Panc1 (cell line): ENCODE results near the gene CDH15. TPM values are rescaled to one million over a fixed set of nuclear protein-coding genes. Genes with fewer than 3 reads are reported as not detected.

Experiments used
- ATAC-seq: fragments of 200-7000 bp; cut with Tn5 transposase; 2 replicates; pipeline ENCODE4 v1.9.1; 2020; ENCODE audit warnings: mild to moderate bottlenecking, moderate library complexity
- BruUV-seq: library from RNA; stranded (reverse); fragments of 400-500 nt; replicated peaks from 2 replicates; lab custom pipeline; 2021; lab: Mats Ljungman, UMichigan
- CTCF ChIA-PET: fragments of 300-600 bp; sonication (Branson Sonifier 250); formaldehyde crosslinking; loops from one replicate; lab custom pipeline; 2022; ENCODE audit warnings: antibody characterized with exemption; lab: Charles Lee
- POLR2A ChIA-PET: fragments of 300-600 bp; sonication (Branson Sonifier 250); formaldehyde crosslinking; loops from one replicate; lab custom pipeline; 2022; ENCODE audit warnings: antibody characterized with exemption; lab: Charles Lee
- DNase-seq: peaks from one replicate; pipeline ENCODE4 v3.0.0-alpha.2; 2010; ENCODE audit warnings: low read depth, low spot score
- H3K27ac ChIP-seq: 2 replicates; pipeline ENCODE4 v1.5.1; 2011; ENCODE audit warnings: mild to moderate bottlenecking, low read length, inconsistent platforms
- H3K27me3 ChIP-seq: fragments of 200-500 bp; sonication (Bioruptor generic); 2 replicates; pipeline ENCODE4 v1.6.0; 2014; ENCODE audit warnings: low read length, inconsistent platforms; ENCODE audit not compliant: control insufficient read depth, insufficient read depth
- H3K36me3 ChIP-seq: fragments of 200-500 bp; sonication (Bioruptor generic); 2 replicates; pipeline ENCODE4 v1.5.1; 2014; ENCODE audit warnings: inconsistent platforms, mild to moderate bottlenecking, low read length, moderate library complexity; ENCODE audit not compliant: control insufficient read depth, insufficient read depth
- H3K4me1 ChIP-seq: 2 replicates; pipeline ENCODE4 v1.5.1; 2011; ENCODE audit warnings: inconsistent platforms, mild to moderate bottlenecking, low read length, moderate library complexity; ENCODE audit not compliant: control insufficient read depth, insufficient read depth
- H3K4me3 ChIP-seq, 2 experiments: 2 replicates each; pipeline ENCODE4 v1.5.1; 2011 to 2012; ENCODE audit warnings: low read depth in 2 of 2, low read length in 2 of 2, mild to moderate bottlenecking in 2 of 2, inconsistent platforms in 1 of 2, moderate library complexity in 1 of 2
- H3K9me3 ChIP-seq: fragments of 200-500 bp; sonication (Bioruptor generic); 2 replicates; pipeline ENCODE4 v1.5.1; 2014; ENCODE audit warnings: low read depth, mild to moderate bottlenecking, inconsistent platforms, low read length, moderate library complexity; ENCODE audit not compliant: control insufficient read depth, insufficient read depth
- CTCF ChIP-seq: fragments of 450-650 bp; IDR thresholded peaks from 2 replicates; pipeline ENCODE4 v1.5.1; 2017; ENCODE audit warnings: mild to moderate bottlenecking
- POLR2AphosphoS5 ChIP-seq: IDR thresholded peaks from 2 replicates; pipeline ENCODE4 v1.6.1; 2012; ENCODE audit warnings: mild to moderate bottlenecking, low read depth, low read length, moderate library complexity
- SIN3A ChIP-seq: IDR thresholded peaks from 2 replicates; pipeline ENCODE4 v1.6.1; 2012; ENCODE audit warnings: low read depth, mild to moderate bottlenecking, low read length, moderate library complexity, borderline replicate concordance; ENCODE audit not compliant: insufficient read depth
- TCF7L2 ChIP-seq: IDR thresholded peaks from 2 replicates; pipeline ENCODE4 v1.6.1; 2011; ENCODE audit warnings: mild to moderate bottlenecking, low read depth, low read length, inconsistent platforms
- in situ Hi-C: cut with HindIII; loops from 2 replicates; pipeline ENCODE4 v1.10.0; 2016; ENCODE audit warnings: low sequenced_read_pairs, low pct_unique_long_range_greater_than_20kb
- intact Hi-C: fragments of 100-400 bp; cut with micrococcal nuclease; formaldehyde crosslinking; loops from one replicate; pipeline ENCODE4 v1.10.0; 2022; ENCODE audit not compliant: unreplicated experiment
- total RNA-seq: library from RNA; stranded (reverse); gene quantifications from one replicate; pipeline ENCODE4 v1.2.1, GENCODE V29; 2021; ENCODE audit not compliant: unreplicated experiment
- TF ChIP-seq, protein P1 (sequence below), 2 experiments: IDR thresholded peaks; 2 replicates each; pipeline ENCODE4 v1.6.1; 2011 to 2012; ENCODE audit warnings: low read depth in 2 of 2, control low read depth in 1 of 2, low read length in 1 of 2, mild to moderate bottlenecking in 1 of 2, moderate library complexity in 1 of 2; ENCODE audit not compliant: insufficient read depth in 1 of 2

Gene CDH15
- total RNA-seq, 1 experiment from 2014 or later, result 0.51 TPM

GRCh38 chr16:89123001-89123830 lies 48.3 kb upstream of the CDH15 start:
- Histone ChIP-seq H3K36me3 (no peaks in the 10 kb centered on the region), H3K27me3 (no peaks in the 10 kb centered on the region), H3K4me3 (no peak overlapping the region), H3K27ac (no peak overlapping the region), H3K9me3 (no peaks in the 10 kb centered on the region), H3K4me1 (no peaks in the 10 kb centered on the region)
- POLR2A ChIA-PET, result no interaction called here
- no peak for DNase-seq
- no peak for ATAC-seq
- in situ Hi-C loops, result no loop called here
- TF ChIP-seq, protein P1, sequence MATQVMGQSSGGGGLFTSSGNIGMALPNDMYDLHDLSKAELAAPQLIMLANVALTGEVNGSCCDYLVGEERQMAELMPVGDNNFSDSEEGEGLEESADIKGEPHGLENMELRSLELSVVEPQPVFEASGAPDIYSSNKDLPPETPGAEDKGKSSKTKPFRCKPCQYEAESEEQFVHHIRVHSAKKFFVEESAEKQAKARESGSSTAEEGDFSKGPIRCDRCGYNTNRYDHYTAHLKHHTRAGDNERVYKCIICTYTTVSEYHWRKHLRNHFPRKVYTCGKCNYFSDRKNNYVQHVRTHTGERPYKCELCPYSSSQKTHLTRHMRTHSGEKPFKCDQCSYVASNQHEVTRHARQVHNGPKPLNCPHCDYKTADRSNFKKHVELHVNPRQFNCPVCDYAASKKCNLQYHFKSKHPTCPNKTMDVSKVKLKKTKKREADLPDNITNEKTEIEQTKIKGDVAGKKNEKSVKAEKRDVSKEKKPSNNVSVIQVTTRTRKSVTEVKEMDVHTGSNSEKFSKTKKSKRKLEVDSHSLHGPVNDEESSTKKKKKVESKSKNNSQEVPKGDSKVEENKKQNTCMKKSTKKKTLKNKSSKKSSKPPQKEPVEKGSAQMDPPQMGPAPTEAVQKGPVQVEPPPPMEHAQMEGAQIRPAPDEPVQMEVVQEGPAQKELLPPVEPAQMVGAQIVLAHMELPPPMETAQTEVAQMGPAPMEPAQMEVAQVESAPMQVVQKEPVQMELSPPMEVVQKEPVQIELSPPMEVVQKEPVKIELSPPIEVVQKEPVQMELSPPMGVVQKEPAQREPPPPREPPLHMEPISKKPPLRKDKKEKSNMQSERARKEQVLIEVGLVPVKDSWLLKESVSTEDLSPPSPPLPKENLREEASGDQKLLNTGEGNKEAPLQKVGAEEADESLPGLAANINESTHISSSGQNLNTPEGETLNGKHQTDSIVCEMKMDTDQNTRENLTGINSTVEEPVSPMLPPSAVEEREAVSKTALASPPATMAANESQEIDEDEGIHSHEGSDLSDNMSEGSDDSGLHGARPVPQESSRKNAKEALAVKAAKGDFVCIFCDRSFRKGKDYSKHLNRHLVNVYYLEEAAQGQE (IDR thresholded peaks at IDR 0.05; ENCODE audit: insufficient read depth in 1 of 2, low read depth in 2 of 2, low read length in 1 of 2), result no peak
- TF ChIP-seq SIN3A, result no peak
- no peak for TF ChIP-seq POLR2AphosphoS5
- TF ChIP-seq TCF7L2, result no peak
- no peak for TF ChIP-seq CTCF
- no TSS peak for BruUV-seq
- CTCF ChIA-PET, result no interaction called here
- intact Hi-C loops, result no loop called here

GRCh38 chr16:89123831-89124100 lies 47.8 kb upstream of the CDH15 start:
- in situ Hi-C loops (no loop called here), intact Hi-C loops (no loop called here)
- H3K27me3 ChIP-seq, result no peaks in the 10 kb centered on the region
- no peaks in the 10 kb centered on the region for H3K9me3 ChIP-seq
- no peaks in the 10 kb centered on the region for H3K4me1 ChIP-seq
- ATAC-seq, result no peak
- H3K4me3 ChIP-seq, result no peak overlapping the region
- no peak for TF ChIP-seq CTCF
- TF ChIP-seq, protein P1 (IDR thresholded peaks at IDR 0.05; ENCODE audit: insufficient read depth in 1 of 2, low read depth in 2 of 2, low read length in 1 of 2), result no peak
- TF ChIP-seq POLR2AphosphoS5, result no peak
- TF ChIP-seq TCF7L2, result no peak
- TF ChIP-seq SIN3A, result no peak
- BruUV-seq, result no TSS peak
- no peak overlapping the region for H3K27ac ChIP-seq
- ChIA-PET CTCF (no interaction called here), POLR2A (no interaction called here)
- no peaks in the 10 kb centered on the region for H3K36me3 ChIP-seq
- DNase-seq, result no peak
